ENCODE data around the gene VPS37B. TPM values are rescaled to one million over a fixed set of nuclear protein-coding genes. Genes with fewer than 3 reads are reported as not detected.

The VPS37B gene
- total RNA-seq, 1 experiment from 2014 or later: not detected

DNA sequence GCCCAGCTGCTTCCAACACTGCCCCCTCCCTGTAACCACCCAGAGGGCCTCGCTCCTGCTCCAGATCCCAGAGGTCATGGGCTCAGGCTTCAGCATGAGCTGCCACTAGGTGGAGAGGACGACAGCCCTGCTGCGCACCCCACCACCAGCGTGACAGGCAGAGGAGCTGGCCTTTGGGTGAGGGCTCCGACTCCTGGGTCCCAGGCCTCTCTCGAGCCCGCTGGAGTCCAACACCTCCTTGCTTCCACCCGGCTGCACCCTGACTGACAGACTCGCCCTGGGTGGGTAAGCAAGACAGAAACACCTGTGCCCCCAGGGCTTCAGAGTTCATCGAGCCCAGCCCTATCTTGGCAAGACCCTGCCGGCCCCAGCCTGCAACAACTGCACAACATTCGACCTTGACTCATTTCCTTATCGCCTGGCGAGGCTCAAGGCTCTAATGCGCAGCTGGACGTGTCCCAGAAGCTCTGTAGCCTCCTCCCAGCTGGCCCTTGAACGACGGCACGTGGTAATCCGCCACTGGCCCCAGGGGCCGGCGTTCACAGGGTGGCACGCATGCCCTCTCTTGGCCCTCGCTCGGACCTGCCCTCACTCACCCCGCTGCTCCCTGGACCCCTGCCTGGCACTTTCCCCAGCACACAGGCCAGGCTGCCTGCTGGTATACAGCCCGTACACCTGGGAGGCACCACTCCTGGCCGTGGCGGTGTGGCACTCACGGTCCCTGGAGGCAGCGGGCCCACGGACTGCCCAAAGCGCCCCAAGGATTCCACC, 28.0 kb downstream of the VPS37B start:
- no peak overlapping the region for H3K4me3 ChIP-seq (ENCODE audit: low read length)
- no peaks in the 10 kb centered on the region for H4K20me1 ChIP-seq (ENCODE audit: insufficient read depth, low read depth, low read length)
- no peaks in the 10 kb centered on the region; the same call in 1 of the 2 replicates for H3K27me3 ChIP-seq (ENCODE audit: low read length)
- peaks cover 26% of the 10 kb centered on the region for H3K4me1 ChIP-seq (ENCODE audit: low read length)
- H3K9me3 ChIP-seq (ENCODE audit: low read length): no peaks in the 10 kb centered on the region
- H2AFZ ChIP-seq (ENCODE audit: low read length): no peak overlapping the region
- H3K9ac ChIP-seq (ENCODE audit: low read length): no peak overlapping the region
- no peaks in the 10 kb centered on the region for H3K36me3 ChIP-seq (ENCODE audit: insufficient read depth, low read length)
- no peaks in the 10 kb centered on the region for H3K79me2 ChIP-seq (ENCODE audit: low read length)
- DNase-seq: peak; percentile 66
- H3K9me2 ChIP-seq (replicated peaks; ENCODE audit: insufficient read depth, low read length): no peaks in the 10 kb centered on the region
- H3K27ac ChIP-seq (ENCODE audit: low read length): no peak overlapping the region
- no peak overlapping the region for H3K4me2 ChIP-seq (ENCODE audit: low read depth, low read length, poor library complexity, severe bottlenecking)

DNA sequence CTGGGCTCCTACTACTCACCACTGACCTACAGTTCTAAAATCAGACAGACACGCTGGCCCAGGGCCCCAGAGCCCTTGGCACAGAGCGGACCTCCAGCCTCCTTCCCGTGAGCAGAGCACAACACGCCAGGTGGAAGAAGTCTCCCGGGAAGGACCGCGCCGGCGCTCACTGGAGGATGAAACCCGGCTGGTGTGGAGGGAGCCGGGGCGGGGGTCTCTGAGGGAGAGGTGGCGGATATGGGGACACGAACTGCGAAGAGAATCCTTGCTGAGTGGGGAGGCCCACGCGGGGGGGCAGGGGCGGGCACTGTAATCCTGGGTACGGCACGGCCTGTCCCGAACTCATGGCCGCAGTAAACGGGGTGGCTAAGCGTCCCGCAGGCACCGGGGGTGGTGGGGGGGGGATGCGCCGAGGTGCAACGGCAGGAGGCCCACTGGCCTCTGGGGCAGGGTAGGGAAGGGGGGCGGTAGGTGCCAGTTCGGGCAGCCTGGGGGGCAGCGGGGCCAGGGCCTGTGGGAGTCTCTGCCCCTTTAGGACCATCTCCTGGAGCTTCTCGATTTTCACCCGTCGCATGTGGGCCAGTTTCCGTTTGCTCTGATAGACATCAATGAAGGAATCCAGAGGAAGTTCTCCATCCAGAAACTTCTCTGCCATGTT, 28.8 kb downstream of the VPS37B start:
- no peak for DNase-seq
- Histone ChIP-seq H3K9ac (ENCODE audit: low read length) (no peak overlapping the region), H3K27ac (ENCODE audit: low read length) (no peak overlapping the region), H3K9me3 (ENCODE audit: low read length) (no peaks in the 10 kb centered on the region), H3K27me3 (ENCODE audit: low read length) (no peaks in the 10 kb centered on the region; the same call in 1 of the 2 replicates), H3K4me1 (ENCODE audit: low read length) (peaks cover 25% of the 10 kb centered on the region), H3K79me2 (ENCODE audit: low read length) (no peaks in the 10 kb centered on the region), H2AFZ (ENCODE audit: low read length) (no peak overlapping the region), H3K4me3 (ENCODE audit: low read length) (no peak overlapping the region), H3K4me2 (ENCODE audit: low read depth, low read length, poor library complexity, severe bottlenecking) (no peak overlapping the region), H4K20me1 (ENCODE audit: insufficient read depth, low read depth, low read length) (no peaks in the 10 kb centered on the region), H3K36me3 (ENCODE audit: insufficient read depth, low read length) (no peaks in the 10 kb centered on the region), H3K9me2 (replicated peaks; ENCODE audit: insufficient read depth, low read length) (no peaks in the 10 kb centered on the region)

DNA sequence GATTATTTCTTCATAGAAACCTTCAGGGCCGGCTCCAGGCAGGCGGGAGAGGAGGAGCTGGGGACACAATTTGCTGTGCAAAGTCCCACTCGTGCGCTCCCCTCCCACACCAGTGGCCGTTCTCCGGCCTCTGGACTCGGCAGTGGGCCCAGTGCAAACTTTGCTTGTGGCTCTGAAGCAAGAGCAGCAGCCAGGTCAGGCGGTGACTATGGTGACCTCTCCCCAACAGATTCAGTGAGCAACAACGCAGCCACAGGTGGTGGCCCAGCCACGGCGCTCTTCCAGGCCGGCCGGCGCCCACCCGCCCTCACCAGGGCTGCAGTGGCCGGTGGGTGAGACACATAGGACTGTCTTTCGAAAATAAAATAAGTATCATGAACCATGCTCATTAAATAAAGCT, 29.5 kb downstream of the VPS37B start:
- no peak overlapping the region for H3K4me2 ChIP-seq (ENCODE audit: low read depth, low read length, poor library complexity, severe bottlenecking)
- H3K4me3 ChIP-seq (ENCODE audit: low read length): no peak overlapping the region
- H2AFZ ChIP-seq (ENCODE audit: low read length): no peak overlapping the region
- peaks cover 18% of the 10 kb centered on the region for H3K4me1 ChIP-seq (ENCODE audit: low read length)
- no peaks in the 10 kb centered on the region for H3K9me3 ChIP-seq (ENCODE audit: low read length)
- no peak for DNase-seq
- H3K79me2 ChIP-seq (ENCODE audit: low read length): no peaks in the 10 kb centered on the region
- H3K9ac ChIP-seq (ENCODE audit: low read length): no peak overlapping the region
- H4K20me1 ChIP-seq (ENCODE audit: insufficient read depth, low read depth, low read length): no peaks in the 10 kb centered on the region
- no peak overlapping the region for H3K27ac ChIP-seq (ENCODE audit: low read length)
- no peaks in the 10 kb centered on the region for H3K36me3 ChIP-seq (ENCODE audit: insufficient read depth, low read length)
- no peaks in the 10 kb centered on the region for H3K9me2 ChIP-seq (replicated peaks; ENCODE audit: insufficient read depth, low read length)
- H3K27me3 ChIP-seq (ENCODE audit: low read length): no peaks in the 10 kb centered on the region; the same call in 1 of the 2 replicates

DNA sequence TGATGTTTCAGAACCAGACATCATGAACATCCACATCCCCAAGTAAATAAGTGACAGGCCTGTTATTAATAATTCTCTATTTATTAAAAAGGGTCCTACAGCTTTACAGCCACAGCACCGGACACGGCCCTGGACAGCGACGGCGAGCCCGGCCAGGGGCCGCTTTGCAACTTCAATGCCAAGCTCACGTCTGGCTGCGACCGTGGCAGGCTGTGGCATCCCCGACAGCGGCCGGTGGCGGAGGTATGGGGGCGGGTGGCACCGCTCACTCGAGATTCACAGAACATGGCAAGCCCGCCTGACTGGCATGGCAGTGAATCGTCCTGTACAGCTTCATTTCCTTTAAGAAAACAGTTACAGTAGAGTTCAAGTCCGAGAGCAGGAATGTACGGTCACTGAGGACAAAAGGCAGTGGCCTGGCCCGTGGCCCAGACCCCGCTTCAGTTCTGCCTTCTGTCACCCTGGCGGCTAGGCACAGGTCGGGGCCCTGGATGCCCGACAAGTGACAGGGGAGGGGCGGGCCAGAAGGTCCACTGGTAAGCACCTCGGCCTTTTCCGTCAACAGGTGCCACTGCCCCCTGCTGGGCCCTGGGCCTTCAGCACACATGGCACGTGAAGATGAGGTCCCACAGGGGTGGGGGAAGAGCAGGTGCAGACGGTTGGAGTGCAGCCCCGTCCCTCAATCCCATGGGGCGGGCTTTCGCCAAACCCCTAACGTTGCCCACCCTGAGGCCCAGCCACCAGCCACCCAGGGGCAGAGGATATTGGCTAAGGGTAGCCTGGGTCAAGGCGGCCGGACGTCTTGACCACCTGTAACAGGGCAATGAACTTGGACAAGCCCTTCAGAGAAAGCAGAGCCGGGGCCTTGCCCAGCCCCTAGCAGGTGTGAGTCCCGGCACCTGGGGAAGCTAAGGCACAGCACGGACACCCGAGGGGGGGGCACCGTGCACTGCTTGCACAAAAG, 30.4 kb downstream of the VPS37B start:
- H3K9ac ChIP-seq (ENCODE audit: low read length): no peak overlapping the region
- H3K27me3 ChIP-seq (ENCODE audit: low read length): no peaks in the 10 kb centered on the region
- no peak overlapping the region for H3K27ac ChIP-seq (ENCODE audit: low read length)
- no peaks in the 10 kb centered on the region for H3K9me3 ChIP-seq (ENCODE audit: low read length)
- no peaks in the 10 kb centered on the region for H3K79me2 ChIP-seq (ENCODE audit: low read length)
- DNase-seq: peak; percentile 80
- H4K20me1 ChIP-seq (ENCODE audit: insufficient read depth, low read depth, low read length): no peaks in the 10 kb centered on the region
- H3K9me2 ChIP-seq (replicated peaks; ENCODE audit: insufficient read depth, low read length): no peaks in the 10 kb centered on the region
- no peak overlapping the region for H2AFZ ChIP-seq (ENCODE audit: low read length)
- no peak overlapping the region for H3K4me2 ChIP-seq (ENCODE audit: low read depth, low read length, poor library complexity, severe bottlenecking)
- peaks cover 11% of the 10 kb centered on the region for H3K4me1 ChIP-seq (ENCODE audit: low read length)
- no peak overlapping the region for H3K4me3 ChIP-seq (ENCODE audit: low read length)
- H3K36me3 ChIP-seq (ENCODE audit: insufficient read depth, low read length): no peaks in the 10 kb centered on the region

DNA sequence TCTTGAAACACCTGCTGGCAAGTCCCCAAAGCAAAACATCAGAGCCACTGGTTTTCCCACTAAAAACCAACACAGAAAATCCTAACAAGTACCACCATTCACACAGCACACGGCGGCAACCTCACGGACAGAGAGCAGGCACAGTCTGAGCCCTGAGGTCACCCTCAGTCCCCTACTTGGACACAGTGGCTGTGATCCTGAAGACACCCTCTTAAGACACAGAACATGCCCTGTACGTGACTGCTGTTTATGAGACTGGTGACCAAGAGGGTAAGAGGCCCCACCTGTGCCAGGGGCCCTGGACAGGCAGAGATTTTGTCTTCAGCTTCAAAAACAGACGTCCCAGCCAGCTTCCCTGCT, 31.1 kb downstream of the VPS37B start:
- H3K9me2 ChIP-seq (replicated peaks; ENCODE audit: insufficient read depth, low read length): no peaks in the 10 kb centered on the region
- H3K27me3 ChIP-seq (ENCODE audit: low read length): no peaks in the 10 kb centered on the region
- H3K4me3 ChIP-seq (ENCODE audit: low read length): no peak overlapping the region
- peaks cover 11% of the 10 kb centered on the region for H3K4me1 ChIP-seq (ENCODE audit: low read length)
- no peaks in the 10 kb centered on the region for H3K36me3 ChIP-seq (ENCODE audit: insufficient read depth, low read length)
- no peak overlapping the region for H3K4me2 ChIP-seq (ENCODE audit: low read depth, low read length, poor library complexity, severe bottlenecking)
- no peak overlapping the region for H3K27ac ChIP-seq (ENCODE audit: low read length)
- DNase-seq: no peak
- no peak overlapping the region for H3K9ac ChIP-seq (ENCODE audit: low read length)
- H3K9me3 ChIP-seq (ENCODE audit: low read length): no peaks in the 10 kb centered on the region
- no peak overlapping the region for H2AFZ ChIP-seq (ENCODE audit: low read length)
- no peaks in the 10 kb centered on the region for H3K79me2 ChIP-seq (ENCODE audit: low read length)
- H4K20me1 ChIP-seq (ENCODE audit: insufficient read depth, low read depth, low read length): no peaks in the 10 kb centered on the region

DNA sequence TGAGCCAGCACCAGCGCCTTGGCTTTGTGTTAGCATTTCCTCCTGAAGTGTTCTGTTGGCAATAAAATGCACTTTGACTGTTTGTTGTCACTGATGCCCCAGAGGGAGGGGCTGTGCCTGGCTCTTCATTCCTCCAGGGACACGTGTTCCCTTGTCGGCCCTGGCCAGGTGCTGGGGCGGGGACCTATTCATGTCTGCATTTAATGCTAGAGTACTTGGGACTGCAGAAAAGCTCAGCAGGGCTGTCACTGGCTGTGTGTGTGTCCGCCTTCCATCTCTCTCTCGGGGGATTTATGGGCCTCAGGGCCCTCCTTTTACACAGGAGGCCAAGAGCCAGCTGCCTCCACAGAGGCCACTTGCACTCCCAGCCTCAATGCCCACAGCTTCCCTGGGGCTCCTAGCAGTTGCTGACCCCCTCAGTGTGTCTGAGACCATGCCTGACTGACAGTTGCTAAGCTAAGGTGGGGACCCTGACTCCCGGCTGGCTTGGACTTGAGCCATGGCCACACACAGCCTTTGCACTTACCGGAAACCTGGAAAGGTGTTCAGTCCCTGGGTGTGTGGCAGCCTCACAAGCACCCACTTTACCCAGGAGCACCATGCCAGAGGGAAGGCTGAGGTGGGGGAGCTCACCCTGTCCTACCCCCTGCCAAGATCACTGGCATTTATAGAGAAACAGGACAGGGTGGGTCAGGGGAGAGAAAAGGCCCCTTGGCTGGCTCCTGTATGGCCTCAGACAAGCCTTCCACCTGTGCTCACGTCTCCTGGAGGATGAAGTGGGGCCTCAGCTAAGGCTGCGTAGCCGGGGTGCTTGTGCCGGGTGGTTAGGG, 32.8 kb downstream of the VPS37B start:
- H3K79me2 ChIP-seq (ENCODE audit: low read length): no peaks in the 10 kb centered on the region
- H3K4me2 ChIP-seq (ENCODE audit: low read depth, low read length, poor library complexity, severe bottlenecking): no peak overlapping the region
- H3K27ac ChIP-seq (ENCODE audit: low read length): no peak overlapping the region
- H3K4me1 ChIP-seq (ENCODE audit: low read length): peaks cover 11% of the 10 kb centered on the region
- H3K27me3 ChIP-seq (ENCODE audit: low read length): no peaks in the 10 kb centered on the region
- H4K20me1 ChIP-seq (ENCODE audit: insufficient read depth, low read depth, low read length): no peaks in the 10 kb centered on the region
- H3K36me3 ChIP-seq (ENCODE audit: insufficient read depth, low read length): no peaks in the 10 kb centered on the region
- peak; percentile 59 for DNase-seq
- no peaks in the 10 kb centered on the region for H3K9me3 ChIP-seq (ENCODE audit: low read length)
- H3K9ac ChIP-seq (ENCODE audit: low read length): no peak overlapping the region
- no peak overlapping the region for H3K4me3 ChIP-seq (ENCODE audit: low read length)
- no peak overlapping the region for H2AFZ ChIP-seq (ENCODE audit: low read length)
- H3K9me2 ChIP-seq (replicated peaks; ENCODE audit: insufficient read depth, low read length): no peaks in the 10 kb centered on the region

DNA sequence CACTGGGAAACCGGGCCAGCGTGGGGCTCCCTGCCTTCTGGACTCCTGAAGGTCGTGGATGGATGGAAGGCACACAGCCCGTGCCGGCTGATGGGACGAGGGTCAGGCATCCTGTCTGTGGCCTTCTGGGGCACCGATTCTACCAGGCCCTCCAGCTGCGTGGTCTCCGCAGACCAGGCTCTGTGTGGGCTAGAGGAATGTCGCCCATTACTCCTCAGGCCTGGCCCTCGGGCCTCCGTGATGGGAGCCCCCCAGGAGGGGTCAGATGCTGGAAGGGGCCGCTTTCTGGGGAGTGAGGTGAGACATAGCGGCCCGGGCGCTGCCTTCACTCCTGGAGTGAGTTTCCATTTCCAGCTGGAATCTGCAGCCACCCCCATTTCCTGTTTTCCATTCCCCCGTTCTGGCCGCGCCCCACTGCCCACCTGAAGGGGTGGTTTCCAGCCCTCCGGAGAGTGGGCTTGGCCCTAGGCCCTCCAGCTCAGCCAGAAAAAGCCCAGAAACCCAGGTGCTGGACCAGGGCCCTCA, 33.8 kb downstream of the VPS37B start:
- H3K4me2 ChIP-seq (ENCODE audit: low read depth, low read length, poor library complexity, severe bottlenecking): no peak overlapping the region
- H3K9ac ChIP-seq (ENCODE audit: low read length): no peak overlapping the region
- no peak overlapping the region for H2AFZ ChIP-seq (ENCODE audit: low read length)
- no peaks in the 10 kb centered on the region for H3K27me3 ChIP-seq (ENCODE audit: low read length)
- H3K36me3 ChIP-seq (ENCODE audit: insufficient read depth, low read length): no peaks in the 10 kb centered on the region
- no peaks in the 10 kb centered on the region for H4K20me1 ChIP-seq (ENCODE audit: insufficient read depth, low read depth, low read length)
- no peak overlapping the region for H3K27ac ChIP-seq (ENCODE audit: low read length)
- H3K79me2 ChIP-seq (ENCODE audit: low read length): no peaks in the 10 kb centered on the region
- peaks cover 6% of the 10 kb centered on the region for H3K4me1 ChIP-seq (ENCODE audit: low read length)
- no peak overlapping the region for H3K4me3 ChIP-seq (ENCODE audit: low read length)
- H3K9me2 ChIP-seq (replicated peaks; ENCODE audit: insufficient read depth, low read length): no peaks in the 10 kb centered on the region
- H3K9me3 ChIP-seq (ENCODE audit: low read length): no peaks in the 10 kb centered on the region
- no peak for DNase-seq

All from Karpas-422 (cell line).